ENCODE data around the gene GPRIN2.

Gene GPRIN2

DNA sequence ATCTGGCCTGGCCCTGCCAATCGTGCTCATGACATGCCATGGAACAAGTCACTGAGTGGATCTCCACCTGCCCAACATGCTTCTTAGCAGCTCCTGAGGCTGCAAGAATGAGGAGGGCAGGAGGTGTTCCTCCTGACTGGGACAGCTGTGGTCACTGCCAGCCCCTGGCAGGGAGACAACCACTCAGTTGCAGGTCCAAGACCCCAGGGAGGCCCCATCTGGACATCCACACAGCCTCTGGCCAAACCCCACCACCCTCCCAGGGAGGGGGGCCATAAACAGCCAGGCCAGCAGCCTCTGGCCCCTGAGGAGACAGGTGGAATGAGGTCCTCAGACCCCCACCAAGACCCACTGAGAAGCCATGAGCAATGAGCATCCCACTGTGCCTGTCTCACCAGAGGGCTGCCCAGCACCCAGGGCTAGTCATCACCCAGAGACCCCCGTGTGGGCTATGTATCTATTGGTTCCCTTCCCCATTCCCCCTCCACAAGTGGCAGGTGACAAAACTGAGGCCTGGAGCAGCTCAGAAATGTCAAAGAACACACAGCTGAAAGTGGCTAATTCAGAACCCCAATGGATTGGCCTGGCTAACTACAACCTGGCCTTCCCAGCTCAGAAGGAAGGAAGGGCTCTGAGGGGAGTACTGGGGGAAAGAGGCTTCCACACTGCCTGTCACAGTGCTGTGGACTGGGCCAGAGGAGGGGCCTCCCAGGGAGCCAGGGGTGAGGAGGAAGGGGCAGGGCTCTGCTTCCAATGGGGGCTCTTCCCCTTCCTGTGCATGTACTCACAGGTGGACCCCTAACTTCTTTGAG lies 3.0 kb downstream of the GPRIN2 start:
- DNase-seq (ENCODE audit: low read depth), result no peak
- H3K4me3 ChIP-seq (ENCODE audit: low read length), result no peak overlapping the region
- TF ChIP-seq, protein P1, sequence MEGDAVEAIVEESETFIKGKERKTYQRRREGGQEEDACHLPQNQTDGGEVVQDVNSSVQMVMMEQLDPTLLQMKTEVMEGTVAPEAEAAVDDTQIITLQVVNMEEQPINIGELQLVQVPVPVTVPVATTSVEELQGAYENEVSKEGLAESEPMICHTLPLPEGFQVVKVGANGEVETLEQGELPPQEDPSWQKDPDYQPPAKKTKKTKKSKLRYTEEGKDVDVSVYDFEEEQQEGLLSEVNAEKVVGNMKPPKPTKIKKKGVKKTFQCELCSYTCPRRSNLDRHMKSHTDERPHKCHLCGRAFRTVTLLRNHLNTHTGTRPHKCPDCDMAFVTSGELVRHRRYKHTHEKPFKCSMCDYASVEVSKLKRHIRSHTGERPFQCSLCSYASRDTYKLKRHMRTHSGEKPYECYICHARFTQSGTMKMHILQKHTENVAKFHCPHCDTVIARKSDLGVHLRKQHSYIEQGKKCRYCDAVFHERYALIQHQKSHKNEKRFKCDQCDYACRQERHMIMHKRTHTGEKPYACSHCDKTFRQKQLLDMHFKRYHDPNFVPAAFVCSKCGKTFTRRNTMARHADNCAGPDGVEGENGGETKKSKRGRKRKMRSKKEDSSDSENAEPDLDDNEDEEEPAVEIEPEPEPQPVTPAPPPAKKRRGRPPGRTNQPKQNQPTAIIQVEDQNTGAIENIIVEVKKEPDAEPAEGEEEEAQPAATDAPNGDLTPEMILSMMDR (IDR thresholded peaks at IDR 0.05; ENCODE audit: insufficient read depth, low read depth, low read length, missing control alignments), result no peak

DNA sequence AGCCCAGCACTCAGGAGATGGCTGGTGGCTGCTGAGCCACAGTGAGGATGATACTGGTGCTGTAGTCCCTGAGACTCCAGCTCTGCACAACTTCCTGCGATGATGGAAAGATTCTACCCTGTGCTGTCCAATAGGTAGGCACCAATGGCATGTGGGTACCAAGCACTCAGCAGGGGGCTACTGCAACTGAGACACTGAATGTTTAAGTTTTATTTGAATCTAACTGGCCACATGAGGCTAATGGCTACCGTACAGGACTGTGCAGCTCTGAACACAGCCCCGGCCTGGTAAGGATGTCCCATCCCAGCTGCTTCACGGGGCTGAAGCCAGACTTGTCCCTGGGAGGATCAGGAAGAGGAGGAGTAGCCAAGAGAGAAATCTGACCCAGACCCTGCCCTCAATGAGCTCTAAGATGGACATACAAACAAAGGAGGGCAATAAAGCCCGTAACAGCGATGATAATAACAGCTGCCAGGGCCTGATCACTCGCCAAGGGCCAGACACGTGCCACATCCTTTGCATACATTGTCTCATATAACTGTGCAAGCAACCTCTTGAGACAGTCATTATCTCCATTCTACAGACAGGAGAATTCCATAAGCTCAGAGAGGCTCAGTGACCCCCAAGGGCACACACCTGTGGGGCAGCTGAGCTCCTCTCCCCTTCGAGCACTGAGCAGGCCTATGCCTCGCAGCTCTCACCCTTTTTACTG lies 3.8 kb downstream of the GPRIN2 start:
- no peak for DNase-seq (ENCODE audit: low read depth)
- TF ChIP-seq, protein P1 (IDR thresholded peaks at IDR 0.05; ENCODE audit: insufficient read depth, low read depth, low read length, missing control alignments), result no peak
- no peak overlapping the region for H3K4me3 ChIP-seq (ENCODE audit: low read length)

DNA sequence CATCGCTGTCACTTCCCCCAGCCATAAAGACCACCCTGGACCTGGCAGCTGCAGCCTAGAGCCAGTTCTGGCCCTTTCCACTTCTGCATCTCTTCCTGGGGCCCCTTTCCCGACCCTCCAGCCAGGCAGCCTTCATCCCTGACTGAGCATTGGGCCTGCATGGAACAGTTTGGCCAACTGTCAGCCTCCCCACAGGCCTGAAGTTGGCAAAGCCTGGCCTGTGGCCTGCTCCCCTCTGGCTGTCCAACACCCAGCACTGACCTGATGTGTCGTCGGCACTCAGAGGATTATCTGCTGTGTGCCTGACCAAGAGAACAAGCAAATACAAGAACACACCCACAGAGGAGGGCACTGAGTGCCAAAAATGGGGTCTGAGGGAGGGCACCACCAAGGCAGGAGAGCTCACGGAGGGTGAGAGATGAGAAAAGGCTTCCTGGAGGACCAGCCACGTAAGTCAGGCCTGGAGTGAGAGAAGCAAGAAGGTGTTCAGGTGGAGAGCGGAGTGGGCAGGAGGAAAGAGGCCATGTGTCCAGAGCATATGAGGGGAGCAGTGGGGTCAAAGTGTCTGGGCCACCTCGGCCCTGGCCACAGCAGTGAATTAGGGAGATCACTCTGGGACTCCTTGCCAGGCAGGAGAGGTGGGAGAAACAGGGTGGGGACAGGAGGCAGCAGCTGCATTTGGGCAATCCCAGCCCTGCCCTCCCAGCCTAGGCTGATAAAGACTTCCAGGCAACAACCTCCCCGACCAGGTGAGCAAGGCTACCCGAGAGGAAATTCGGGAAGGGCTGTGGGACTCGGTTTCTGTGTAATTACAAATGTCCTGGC lies 4.5 kb downstream of the GPRIN2 start:
- TF ChIP-seq, protein P1 (IDR thresholded peaks at IDR 0.05; ENCODE audit: insufficient read depth, low read depth, low read length, missing control alignments), result no peak
- H3K4me3 ChIP-seq (ENCODE audit: low read length), result no peak overlapping the region
- DNase-seq (ENCODE audit: low read depth), result no peak

DNA sequence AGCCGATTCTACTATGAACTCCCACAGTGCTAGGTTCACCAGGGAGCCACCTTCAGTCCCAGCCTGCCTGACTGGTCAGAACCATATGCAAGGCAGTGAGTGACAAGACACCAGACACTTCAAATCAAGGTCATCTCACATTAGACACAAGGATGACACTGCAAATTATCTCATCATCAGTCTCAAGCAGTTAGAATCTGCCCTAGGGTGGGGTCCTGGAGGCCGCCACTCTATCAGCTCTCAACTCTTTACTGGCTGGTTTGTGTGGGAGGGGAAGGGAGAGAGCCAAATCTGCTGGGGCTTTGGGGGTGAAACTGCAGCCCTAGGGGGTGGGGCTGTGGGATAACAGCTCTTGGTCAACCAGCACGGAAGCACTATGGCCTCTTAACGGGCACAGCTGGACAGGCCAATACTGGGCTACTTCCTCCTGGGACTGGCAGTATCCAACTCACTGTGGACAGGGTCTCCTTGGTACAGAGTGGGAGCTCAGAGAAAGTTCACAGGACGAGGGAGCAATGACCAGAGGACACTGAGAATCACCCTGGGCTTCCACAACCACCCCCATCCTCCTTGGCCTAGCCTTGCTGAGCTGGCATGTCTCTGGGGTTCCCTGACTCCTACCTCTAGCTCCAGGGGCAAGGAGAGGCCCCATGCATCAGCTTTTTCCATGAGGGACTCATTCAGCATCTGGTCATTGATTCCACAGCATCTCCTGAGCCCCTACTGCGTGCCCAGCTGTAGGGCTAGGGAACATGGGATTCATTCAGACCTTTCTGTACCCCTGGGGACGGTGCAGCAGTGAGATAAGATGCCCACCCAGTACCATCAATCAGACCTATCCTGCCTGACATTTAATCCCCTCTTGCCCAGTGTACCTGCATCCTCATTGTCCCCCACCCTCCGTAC lies 5.4 kb downstream of the GPRIN2 start:
- TF ChIP-seq, protein P1 (IDR thresholded peaks at IDR 0.05; ENCODE audit: insufficient read depth, low read depth, low read length, missing control alignments), result no peak
- no peak overlapping the region for H3K4me3 ChIP-seq (ENCODE audit: low read length)
- DNase-seq (ENCODE audit: low read depth), result no peak

DNA sequence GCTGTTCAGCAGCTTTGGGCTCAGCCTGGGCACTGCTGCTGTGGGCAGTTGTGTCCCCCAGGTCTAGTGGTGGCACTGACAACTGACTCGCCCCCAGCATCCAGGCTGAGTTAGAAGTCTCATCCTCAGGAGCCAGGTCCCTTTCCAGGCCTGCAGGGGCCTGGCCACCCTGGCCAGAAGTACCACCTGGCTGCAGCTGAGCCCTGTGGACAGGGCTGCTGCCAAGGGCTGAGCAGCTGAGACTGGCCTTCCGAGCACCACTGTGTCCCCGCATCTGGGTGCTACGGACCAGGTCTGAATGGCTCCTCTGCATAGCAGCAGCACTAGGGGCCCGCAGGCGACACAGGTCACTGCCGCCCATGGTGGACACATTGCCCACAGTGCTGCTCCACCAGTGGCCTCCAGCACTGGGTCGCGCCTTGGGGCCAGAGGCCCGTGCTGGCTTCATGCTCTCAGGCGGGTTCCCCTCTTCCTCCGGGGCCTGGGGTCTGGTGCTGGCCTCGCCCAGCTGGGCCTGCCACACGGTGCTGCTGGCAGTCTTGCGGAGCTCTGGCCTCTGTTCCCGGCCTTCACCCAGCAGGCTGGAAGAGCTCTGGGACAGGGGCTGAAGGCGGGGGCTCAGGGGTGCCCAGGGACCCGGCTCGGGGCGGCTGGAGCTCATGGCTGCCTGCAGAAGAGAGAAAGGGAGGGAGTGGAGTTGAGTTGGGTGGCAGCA lies 6.2 kb downstream of the GPRIN2 start:
- DNase-seq (ENCODE audit: low read depth), result no peak
- TF ChIP-seq, protein P1 (IDR thresholded peaks at IDR 0.05; ENCODE audit: insufficient read depth, low read depth, low read length, missing control alignments), result no peak
- no peak overlapping the region for H3K4me3 ChIP-seq (ENCODE audit: low read length)
